ENCODE data around the gene CHRM4.

The CHRM4 gene

GRCh38 chr11:46347637-46348311, 43.8 kb downstream of the CHRM4 start:
- no peak for DNase-seq (ENCODE audit: low read depth in 3 of 3)

GRCh38 chr11:46346886-46347636, 44.5 kb downstream of the CHRM4 start, which contains the start of gene DGKZ:
Gene DGKZ (plus strand): TSS chr11:46347463. CDS start chr11:46347660, 197 bp downstream.
- peak; percentile 77 to 82 (median 81) for DNase-seq (ENCODE audit: low read depth in 3 of 3)

DNA sequence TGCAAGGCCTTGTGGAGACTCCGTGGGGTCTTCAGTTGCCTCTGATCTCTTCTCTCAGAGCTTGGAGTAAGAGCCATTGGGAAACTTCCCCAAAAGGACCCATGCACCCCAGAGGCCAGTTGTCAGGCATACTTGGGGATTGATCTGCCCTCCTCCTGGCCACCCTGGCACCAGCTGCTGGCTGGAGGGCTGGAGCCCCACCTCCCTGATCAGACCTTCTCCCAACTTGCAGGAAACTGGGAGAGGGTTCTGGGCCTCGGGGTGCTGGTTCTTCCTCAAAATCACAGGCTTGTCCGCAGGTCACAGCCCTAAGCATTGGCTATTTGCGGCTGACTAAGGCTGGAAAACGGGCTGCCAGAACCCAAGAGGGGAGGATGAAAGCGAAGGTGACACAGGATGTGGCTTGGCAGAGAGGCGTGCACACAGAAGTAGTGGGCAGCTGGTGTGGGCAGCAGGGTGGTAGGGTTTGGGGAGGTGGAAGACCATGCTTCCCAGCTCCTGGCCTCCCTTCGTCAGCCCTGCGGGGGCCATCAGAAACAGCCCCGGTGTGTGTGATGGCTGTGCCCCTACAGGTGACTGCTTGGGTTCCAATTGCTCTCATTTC, 45.6 kb downstream of the CHRM4 start:
- no peak for DNase-seq (ENCODE audit: low read depth in 3 of 3)

DNA sequence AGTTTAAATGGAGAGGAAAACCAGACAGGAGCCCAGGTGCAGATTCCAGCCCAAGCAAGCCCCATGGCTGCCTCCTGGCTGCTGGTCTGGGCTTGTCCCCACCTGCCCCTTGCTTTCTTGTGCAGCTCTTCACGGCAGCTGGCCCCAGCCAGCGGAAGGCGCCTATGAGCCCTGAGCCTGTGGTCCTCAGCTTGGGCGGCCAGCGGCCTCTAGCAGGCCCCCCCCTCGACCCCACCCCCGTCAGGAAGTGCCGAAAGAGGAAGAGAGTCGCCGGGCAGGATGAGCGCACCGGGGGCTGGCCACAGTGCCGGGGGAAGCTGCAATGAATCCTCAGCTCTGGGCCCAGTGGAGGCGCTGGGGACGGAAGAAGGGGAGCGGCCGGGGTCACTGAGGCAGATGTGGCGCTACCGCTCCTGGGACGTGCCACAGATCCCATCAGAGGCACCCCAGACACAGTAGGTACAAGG, 46.4 kb downstream of the CHRM4 start:
- no peak for DNase-seq (ENCODE audit: low read depth in 3 of 3)

DNA sequence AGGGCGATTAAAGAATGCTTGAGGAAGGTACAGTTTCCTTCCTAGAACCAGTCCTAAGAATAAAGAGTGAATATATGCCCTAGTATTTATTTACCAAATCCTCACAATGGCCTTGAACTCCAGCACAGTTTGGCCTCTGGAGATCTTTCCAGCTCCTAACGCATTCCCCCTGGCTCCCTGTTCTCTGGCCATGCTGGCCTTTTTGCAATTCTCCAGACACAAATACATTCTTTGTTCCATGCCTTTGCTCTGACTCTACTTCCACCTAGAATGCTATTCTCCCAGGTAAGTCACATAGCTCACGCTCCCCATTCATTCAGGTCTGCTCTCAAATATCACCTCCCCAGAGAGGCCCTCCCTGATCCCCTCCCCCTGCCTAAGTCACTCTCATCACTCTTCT, 48.1 kb downstream of the CHRM4 start:
- DNase-seq (ENCODE audit: low read depth in 3 of 3), result no peak

DNA sequence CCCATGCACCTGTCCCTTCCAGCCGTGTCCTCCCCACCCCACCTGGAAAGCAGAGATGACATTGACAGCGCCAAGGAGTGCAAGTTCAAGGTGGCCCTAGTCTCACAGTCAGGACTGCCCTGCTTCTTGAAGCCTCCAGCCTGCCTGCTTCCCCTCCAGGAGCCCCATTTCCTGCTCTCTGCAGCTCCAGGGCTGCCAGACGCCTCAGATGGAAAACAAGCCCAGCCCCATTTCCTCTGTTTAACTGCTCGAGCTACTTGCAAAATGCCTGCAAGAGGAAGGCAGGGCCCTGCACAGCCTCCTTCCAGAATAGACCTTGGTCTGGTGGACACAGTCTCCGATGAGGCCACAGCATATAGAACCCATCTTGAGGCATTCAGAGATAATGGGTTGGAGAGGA, 49.3 kb downstream of the CHRM4 start:
- no peak for DNase-seq (ENCODE audit: low read depth in 3 of 3)

DNA sequence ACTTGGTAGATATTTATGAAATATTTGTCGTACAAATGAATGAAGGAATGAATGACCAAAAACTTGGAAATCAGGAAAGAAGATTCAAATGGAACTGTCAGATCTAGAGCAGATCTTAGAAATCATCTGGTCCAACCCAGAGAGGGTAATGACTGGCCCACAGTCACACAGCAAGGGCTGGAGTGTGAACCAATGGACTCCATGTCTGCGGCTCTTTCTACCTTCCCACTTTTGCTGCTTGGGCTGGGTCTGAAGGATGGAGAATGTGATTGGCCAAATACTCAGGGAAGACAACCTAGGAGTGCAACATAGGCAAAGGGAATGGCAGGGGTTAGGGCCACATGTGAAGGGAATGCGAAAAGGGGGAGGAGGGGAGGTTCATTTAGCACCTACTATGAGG, 50.1 kb downstream of the CHRM4 start:
- DNase-seq (ENCODE audit: low read depth in 3 of 3), result no peak

DNA sequence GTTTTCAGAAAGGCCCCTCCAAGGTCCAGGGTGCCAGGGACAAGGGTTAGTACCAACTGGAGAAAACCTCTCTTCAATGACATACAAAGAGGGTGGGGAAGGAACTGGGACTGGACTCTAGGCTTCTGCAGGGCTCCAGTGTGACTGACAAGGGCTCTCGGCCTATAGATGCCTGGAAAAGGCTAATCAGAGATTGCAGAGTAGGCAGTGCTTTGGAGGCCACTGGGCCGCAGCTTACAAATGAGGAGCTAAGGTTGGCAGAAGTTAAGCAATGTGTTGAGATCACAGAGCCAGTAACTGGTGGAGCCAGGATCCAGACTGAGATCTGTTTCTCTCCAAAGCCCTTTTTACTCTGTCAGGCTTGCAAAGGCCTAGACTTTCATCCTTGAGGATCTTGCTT, 51.8 kb downstream of the CHRM4 start:
- no peak for DNase-seq (ENCODE audit: low read depth in 3 of 3)

DNA sequence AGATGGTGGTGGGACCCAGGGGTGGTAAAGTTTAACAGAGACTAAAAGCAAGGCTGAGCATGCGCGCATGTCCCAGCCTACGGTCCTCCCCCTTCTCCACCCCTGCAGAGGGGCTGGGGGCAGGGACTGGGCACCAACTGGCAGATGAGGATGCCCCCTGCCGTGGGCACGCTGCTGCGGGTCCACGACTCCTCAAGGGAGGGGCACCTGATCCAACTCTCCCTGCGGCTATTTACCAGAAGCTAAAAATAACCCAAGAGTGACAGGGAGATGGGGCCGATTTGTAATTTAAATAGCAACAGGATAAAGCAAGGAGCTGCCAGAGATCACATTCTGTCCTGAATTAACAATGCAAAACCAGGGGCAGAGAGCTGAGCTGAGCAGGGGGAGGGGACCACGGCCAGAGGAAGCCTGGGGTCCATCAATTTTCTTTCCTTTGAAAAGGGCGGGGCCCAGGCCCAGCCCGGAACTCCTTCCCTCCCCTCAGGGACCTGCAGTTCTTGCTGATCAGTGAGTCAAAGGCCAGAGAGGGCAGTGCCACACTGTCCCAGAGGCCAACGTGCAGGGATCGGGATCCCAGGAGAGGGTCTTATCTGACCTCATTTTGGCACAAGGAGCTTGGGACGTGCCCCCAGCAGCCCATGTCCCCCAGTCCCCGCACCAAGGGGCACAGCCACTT, 52.4 kb downstream of the CHRM4 start:
- DNase-seq (ENCODE audit: low read depth in 3 of 3), result no peak

- DNase-seq (ENCODE audit: low read depth in 3 of 3), result no peak
Measured at GRCh38 chr11:46338636-46338987, 53.0 kb downstream of the CHRM4 start.

GRCh38 chr11:46337626-46338345, 53.8 kb downstream of the CHRM4 start:
- no peak for DNase-seq (ENCODE audit: low read depth in 3 of 3)

GRCh38 chr11:46336563-46337180, 54.9 kb downstream of the CHRM4 start:
- DNase-seq (ENCODE audit: low read depth in 3 of 3), result no peak

DNA sequence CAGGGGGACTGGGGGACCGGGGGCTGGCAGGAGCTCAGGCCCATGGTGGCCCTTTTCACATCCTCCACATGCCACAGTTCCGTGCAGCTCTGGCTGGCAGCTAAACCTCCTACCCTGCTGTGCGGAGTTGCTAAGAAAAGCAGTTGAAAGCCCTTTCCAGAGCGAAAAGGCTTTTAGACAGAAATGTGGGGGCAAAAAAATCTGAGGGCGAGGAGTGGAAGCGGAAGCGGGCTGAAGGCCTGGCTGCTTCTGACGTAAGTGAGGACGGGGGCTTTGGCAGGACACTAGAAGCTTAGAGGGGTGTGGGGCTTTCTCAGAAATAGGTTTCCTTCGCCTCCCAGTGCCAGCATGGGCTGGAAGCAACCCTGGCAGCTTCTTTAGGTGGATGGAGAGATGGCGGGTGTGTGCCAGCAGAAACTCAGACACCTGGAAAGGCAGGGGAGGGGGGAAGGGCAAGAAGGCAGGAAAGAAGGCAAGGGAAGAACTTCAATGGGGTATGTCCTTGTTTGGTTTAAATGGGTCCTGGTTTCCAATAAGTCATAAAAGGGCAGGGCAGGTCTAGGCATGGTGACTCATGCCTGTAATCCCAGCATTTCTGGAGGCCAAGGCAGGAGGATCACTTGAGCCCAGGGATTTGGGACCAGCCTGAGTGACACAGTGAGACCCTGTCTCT, 55.5 kb downstream of the CHRM4 start:
- DNase-seq (ENCODE audit: low read depth in 3 of 3), result no peak

- DNase-seq (ENCODE audit: low read depth in 3 of 3), result no peak
Measured at GRCh38 chr11:46335271-46335670, 56.3 kb downstream of the CHRM4 start.

DNA sequence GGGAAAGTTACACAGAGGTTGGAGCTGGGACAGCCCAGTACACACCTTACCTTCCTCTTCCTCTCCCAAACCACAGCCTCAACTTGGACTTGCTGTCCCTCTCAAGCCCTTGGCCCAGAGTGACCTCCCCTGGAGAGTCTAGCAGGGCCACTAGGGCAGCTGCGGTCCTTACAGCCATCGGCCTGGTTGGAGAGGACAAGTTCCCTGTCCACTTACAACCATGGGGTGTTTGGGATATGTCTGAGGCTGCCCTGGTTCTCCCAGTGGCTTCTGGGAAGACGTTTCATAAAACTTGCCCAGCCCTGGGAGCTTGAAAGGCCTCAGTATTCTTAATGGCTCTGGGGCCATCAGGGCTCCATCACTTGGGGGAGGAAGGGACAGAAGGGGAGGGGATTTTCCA, 57.4 kb downstream of the CHRM4 start:
- no peak for DNase-seq (ENCODE audit: low read depth in 3 of 3)

Data from stimulated activated CD4-positive, alpha-beta T cell treated with anti-CD3 and anti-CD28 coated beads, TNF-alpha, amount 100 ng/mL, for 4 hours (primary cell).